Stimulated activated CD8-positive, alpha-beta memory T cell treated with anti-CD3 and anti-CD28 coated beads, Interleukin-15, amount 100 ng/mL, for 48 hours (primary cell): ENCODE results near the gene CYS1.

Experiments
- DNase-seq, 2 donors: peaks; one replicate each; pipeline ENCODE4 v3.0.0-alpha.2; 2020; ENCODE audit warnings: low read depth in 2 of 2

Gene CYS1

DNA sequence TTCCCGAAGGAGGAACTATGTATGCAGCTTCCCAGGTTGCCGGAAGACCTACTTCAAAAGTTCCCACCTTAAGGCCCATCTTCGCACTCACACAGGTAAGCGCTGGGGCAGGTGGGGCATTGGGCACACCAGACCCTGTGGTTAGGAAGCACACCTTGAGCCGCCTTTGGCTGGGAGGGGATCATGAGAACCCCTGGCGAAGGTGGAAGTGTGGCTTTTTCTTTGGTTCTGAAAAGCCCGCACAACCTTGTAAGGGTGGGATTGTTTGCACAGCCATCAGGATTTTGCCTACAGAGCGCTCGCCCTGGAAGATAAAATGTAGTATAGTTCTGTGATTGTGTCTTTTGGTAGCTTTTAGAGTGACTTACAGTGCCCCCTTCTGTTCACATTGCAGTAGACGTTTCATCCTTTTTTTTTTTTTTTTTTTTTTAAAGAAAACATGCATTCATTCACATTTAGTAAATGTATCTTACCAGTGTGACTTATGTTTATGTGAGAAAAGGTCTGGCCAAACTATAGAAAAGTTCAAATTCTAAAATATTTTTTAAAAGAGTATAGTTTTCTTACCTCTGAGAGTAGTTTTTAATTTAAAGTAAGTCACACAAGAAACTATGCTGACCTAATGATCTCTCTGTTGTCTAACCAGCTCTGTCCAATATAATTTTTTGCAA is 31.6 kb downstream of the CYS1 start:
- no peak for DNase-seq

DNA sequence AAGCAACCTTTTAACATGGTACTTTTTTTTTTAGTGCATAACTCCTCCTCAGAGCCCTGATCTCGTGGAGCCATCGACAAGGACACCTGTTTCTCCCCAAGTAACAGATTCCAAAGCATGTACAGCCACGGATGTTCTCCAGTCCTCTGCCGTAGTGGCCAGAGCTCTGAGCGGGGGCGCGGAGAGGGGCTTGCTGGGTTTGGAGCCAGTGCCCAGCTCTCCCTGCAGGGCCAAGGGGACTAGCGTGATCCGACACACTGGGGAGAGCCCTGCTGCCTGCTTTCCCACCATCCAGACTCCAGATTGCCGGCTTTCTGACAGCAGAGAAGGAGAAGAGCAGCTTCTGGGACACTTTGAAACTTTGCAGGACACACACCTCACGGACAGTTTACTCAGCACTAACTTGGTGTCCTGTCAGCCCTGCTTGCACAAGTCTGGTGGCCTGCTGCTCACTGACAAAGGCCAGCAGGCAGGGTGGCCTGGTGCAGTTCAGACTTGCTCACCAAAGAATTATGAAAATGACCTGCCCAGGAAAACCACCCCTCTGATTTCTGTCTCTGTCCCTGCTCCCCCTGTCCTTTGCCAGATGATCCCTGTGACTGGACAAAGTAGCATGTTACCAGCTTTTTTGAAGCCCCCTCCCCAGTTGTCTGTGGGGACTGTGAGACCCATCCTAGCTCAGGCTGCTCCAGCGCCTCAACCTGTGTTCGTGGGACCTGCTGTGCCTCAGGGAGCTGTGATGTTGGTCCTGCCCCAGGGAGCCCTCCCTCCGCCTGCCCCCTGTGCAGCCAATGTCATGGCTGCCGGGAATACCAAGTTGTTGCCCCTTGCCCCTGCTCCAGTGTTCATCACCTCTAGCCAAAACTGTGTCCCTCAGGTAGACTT is 32.4 kb downstream of the CYS1 start:
- DNase-seq = no peak

DNA sequence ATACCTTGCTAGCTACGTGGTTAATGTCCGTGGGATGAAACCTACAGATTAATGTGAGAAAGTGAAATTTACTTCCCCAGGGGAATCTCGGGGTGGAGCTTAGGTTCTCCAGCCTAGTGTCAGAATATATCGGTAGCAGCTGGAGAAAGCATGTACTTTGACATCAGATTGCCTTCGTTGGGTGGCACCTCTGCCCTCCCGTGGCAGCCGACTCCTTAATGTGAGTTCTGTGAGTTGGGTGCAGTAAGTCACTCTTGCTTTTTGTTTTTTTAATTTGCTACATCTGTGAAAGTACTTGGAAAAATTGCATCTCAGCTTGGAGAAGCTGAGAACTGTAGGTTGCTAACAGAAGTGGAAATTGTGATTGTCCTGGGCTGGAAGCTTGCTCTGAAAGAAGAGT is 33.3 kb downstream of the CYS1 start:
- no peak for DNase-seq

DNA sequence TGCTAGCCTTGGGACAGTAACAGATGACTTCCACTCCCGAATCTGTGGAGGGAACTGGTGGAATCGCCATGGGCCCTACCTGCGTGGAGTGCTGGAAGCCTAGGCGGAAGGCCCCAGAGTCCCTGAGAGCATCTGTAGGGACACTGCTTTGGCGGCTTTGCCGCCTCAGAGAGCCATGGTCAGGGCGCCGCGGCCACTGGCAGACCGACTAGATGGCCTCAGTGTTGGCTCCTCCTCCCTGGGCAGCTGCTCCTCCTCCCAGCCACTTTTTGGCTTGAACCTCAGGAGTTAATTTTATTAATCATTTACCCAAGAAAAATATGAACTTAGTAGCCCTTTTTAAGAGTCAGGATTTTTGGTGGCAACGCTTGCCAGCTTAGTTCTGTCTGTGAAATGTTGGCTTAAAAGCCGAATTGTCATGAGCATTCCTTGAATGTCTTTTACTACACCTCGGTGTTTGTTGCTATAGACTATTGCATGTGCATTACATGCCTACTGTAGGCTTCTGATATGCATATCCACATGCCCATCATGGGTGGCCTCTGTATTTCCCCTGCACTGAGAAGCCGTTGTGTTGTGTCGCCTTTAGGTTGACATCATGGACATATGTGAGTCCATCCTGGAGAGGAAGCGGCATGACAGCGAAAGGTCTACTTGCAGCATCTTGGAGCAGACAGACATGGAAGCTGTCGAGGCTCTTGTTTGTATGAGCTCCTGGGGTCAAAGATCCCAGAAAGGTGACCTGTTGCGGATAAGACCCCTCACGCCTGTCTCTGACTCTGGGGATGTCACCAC is 34.5 kb downstream of the CYS1 start:
- no peak for DNase-seq

DNA sequence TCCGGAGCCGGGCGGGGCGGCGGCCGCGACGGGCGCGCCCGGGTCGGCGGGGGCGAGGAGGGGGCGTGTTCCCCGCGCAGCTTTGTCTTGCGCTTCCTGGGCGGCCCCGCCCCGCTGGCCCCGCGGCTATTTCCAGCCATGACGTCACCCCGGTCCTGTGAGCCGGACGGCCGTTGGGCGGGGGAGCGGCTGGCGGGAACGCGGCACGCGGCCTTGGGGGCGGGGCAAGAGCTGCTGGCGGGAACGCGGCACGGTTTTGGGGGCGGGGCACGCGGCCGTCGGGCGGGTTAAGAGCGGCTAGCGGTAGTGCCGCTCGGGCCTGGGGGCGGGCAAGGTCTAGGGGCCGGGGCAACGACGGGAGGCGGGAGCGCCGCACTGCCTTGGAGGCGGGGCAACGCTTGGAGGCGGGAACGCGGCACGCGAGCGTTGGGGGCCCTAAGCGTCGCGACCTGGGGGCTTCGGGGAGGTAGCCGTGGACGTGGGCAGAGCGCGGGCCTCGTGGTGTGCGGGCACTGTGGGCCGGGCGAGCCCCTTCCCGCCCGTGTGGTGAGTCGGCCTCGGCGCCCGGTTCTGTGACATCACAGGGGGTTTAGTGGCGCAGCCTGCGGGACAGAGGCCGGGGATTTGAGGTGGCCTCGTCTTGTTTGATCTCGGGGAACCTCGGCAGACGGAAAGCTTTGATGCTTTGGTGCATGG is 36.2 kb downstream of the CYS1 start:
- DNase-seq = peak; percentile 80 to 93

DNA sequence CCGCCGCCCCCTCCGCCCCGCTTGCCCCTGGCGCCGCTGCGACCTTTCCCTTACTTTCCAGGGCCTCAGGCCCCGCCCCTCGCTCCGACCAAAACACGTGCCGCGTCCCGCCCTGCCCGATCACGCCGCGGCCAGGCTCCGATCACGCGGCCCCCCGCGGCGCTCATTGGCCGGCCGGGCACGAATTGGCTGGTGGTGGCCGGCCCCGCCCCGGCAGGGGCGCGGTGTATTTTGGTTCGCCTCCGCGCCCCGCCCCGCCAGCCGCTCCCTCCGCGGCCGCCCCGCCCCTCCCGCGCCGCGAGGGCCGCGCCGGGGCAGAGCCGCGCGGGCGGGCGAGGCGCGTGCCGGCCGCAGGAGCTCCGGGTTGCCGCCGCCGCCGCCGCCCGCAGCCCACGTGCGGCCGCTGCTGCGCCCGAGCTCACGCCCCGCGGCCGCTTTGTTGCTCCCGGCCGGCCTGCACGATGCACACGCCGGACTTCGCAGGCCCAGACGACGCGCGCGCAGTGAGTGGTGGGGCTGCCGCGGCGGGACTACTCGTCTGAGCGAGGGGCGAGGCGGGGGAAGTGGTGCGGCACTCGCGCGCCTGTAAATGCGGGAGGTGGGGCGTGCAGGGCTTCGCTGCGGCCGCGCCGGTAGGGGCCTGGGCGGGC is 36.8 kb downstream of the CYS1 start, which contains the start of gene KLF11:
KLF11 (plus strand) TSS at position 295 of the 650 bp plus-strand sequence; CDS start at position 462, 167 bp downstream.
- peak; percentile 54 to 60 for DNase-seq

DNA sequence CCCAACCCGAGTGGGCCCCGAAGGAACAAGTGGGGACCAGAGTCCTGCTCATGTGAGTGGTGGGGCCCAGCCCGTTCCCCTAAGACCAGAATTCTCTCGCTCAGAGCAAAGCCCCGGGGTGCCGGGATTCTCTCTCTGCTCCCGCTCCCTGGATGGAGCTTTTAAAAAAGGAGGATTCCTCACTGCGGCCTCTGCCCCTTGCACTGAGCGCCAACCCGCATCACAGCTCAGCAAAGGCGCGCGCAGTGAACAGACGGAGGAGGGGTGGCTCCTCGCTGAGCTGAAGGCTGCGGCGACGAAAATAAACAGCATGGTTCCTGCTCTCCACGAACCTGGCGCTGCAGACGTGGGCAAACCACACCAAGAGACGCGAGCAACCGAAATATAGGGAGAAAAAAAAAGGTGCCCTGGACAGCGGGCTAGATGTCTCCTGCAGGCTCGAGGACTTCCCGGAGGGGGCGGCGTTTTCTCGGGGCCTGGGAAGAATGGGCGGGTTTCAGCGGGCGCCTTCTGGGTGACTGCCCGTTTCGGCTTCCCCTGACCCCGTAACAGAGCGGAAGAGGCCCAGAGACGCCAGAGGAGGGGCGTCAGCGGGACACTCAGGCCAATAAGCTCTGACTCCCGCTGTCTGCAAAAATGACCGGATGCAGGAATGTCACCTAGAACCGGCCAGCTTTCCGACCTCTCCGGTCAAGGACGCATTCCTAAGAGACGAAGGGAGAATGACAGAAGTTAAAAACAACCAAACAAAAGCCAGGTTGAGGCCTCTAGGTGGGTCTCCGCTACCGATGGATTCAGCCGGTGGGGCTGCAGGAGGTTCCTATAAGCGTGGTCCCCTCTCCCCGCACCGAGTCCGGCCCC is 37.7 kb downstream of the CYS1 start:
- no peak for DNase-seq

- no peak for DNase-seq
Measured at GRCh38 chr2:10041711-10042110, 38.5 kb downstream of the CYS1 start.

GRCh38 chr2:10039658-10040410 is 40.4 kb downstream of the CYS1 start:
- no peak for DNase-seq

DNA sequence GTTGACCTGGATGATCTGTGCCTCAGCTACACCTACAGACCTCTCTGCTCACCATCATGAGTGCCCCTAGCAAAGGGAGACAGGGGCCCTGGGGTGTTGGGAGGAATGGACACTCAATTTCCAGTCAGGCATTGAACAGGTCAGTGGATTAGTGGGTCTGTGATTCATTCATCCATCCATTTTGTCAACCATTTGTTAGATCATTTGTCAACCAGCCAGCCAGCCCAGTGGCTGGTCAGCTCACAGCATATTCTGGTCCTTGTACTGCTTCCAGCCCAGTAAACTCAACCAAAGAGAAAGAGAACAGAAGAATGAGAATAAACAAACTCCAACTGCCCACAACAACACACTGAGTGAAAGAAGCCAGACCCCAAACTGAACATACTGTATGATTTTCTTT is 41.5 kb downstream of the CYS1 start:
- DNase-seq = no peak

GRCh38 chr2:10038123-10038522 is 42.1 kb downstream of the CYS1 start:
- no peak for DNase-seq

DNA sequence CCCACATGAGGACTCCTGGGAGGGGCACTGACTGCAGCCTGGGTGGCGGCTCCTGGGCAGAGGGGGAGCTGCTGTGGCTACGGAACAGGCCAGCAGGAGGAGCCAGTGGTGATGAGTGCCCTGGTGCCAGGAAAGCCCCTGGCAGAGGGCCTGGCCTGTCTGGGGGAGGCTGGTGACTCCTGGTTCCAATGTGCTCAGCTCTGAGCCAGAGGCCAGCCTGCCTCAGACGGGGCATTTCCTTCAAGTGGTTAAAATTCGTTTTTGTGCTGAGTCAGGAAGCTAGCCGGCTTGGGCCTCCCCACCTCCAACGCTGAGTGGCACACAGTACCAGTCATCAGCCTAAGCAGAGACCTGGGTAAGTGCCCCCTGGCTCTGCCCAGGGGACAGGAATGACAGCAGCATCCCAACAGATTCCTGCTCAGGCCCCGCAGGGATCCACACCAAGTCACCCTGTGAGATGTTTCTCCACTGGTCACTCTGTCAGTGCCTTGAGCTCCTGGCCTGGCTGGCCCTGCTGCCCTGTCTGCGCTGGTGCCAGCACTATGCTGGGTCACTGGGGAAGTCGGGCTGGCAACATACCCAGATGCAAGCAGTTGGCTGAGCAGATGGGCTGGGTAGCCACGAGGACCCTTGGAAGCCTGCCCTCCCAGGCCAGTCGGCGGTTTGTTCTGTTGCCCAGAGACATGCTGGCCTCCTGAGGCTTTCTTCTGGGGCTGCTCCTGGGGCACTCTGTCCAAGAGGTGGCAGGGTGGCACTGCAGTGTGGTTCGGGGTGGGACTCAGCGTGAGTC is 43.9 kb downstream of the CYS1 start:
- peak in 1 of 2 donors; percentile 25 for DNase-seq

GRCh38 chr2:10035633-10036032 is 44.6 kb downstream of the CYS1 start:
- no peak for DNase-seq

- DNase-seq = no peak
Measured at GRCh38 chr2:10035053-10035422, 45.2 kb downstream of the CYS1 start.

GRCh38 chr2:10034333-10035052 is 45.7 kb downstream of the CYS1 start:
- DNase-seq = no peak

GRCh38 chr2:10033251-10034006 is 46.8 kb downstream of the CYS1 start:
- no peak for DNase-seq

DNA sequence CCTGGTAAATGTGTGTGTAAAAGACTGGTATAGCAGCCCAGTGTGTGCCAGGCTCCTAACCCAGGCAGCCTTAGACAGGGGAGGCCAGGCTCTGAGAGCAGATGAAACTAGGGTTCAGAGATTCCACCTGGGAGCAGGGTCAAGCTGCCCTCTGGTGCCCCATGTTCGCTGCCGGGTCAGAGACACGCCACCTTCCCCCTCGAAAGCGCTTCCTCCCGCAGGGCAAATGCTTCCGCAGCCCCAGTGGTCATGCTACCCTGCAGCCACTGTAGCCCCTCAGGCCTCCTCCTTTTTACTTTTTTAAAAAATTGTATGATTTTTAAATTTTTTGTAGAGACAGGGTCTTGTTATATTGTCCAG is 47.5 kb downstream of the CYS1 start:
- DNase-seq = no peak
